Measurements from ENCODE around the gene FIGNL2. TPM values are rescaled to one million over a fixed set of nuclear protein-coding genes. Genes with fewer than 3 reads are reported as not detected.
A peak's percentile ranks its signal among the peaks of the same experiment; 100 is the strongest.

FIGNL2 gene
- polyA plus RNA-seq, 1 donor from 2014 or later, result not detected

GRCh38 chr12:51826881-51827280 lies 21.6 kb downstream of the FIGNL2 start:
- Mint-ChIP-seq H3K27me3 (peaks cover 25% of the 10 kb centered on the region), H3K4me1 (peaks cover 0 to 12% (median 0%) of the 10 kb centered on the region in 3 donors), H3K36me3 (peaks cover 4% of the 10 kb centered on the region), H3K4me3 (no peak overlapping the region), H3K27ac (no peak overlapping the region), H3K9me3 (no peaks in the 10 kb centered on the region)

- Mint-ChIP-seq H3K27ac (no peak overlapping the region), H3K9me3 (no peaks in the 10 kb centered on the region), H3K4me1 (peaks cover 0 to 12% (median 0%) of the 10 kb centered on the region in 3 donors), H3K4me3 (no peak overlapping the region), H3K27me3 (peaks cover 25% of the 10 kb centered on the region), H3K36me3 (peaks cover 4% of the 10 kb centered on the region)
Measured at GRCh38 chr12:51825216-51825615, 23.3 kb downstream of the FIGNL2 start.

DNA sequence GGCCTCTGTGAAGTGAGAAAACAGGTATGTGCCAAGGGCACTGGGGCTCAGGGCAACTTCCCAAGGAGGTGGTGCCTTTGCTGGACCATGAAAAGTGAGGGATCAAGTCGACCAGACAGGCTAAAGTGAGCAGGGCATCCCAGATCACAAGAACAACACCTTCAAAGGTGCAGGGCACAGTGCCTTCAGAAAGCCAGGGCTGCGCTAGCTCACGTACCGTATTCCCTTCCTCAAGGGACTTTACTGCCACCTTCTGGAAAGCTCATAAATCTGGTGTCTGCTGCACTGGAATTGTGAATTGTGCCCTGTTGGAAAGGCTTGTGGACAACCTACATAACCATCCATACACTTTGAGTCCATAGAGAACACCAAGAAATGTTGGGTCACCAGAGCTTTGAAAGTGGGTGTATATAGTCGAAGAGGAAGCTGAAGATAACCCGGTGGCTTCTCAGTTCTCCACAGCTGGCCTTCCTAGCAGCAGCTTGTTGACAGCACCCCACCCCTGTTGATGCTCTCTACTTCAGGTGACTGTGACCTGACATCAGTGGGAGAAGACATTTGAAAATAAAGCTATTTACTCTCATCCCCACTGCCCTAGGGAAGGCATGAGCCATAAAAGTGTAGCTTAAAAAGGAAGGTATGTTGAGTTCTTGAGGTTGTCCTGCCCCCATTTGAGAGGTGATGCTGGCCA lies 24.5 kb downstream of the FIGNL2 start:
- Mint-ChIP-seq H3K4me3 (peak overlapping the region in 1 of 4 donors; percentile 81), H3K9me3 (no peaks in the 10 kb centered on the region), H3K36me3 (peaks cover 2% of the 10 kb centered on the region), H3K27me3 (peaks cover 25% of the 10 kb centered on the region), H3K4me1 (peaks cover 0 to 12% (median 0%) of the 10 kb centered on the region in 3 donors), H3K27ac (no peak overlapping the region)

- Mint-ChIP-seq H3K27me3 (peaks cover 26% of the 10 kb centered on the region), H3K4me3 (peak overlapping the region in 3 of 4 donors; percentile 16 to 81 (median 47)), H3K27ac (peak overlapping the region in 1 of 3 donors; percentile 29), H3K9me3 (no peaks in the 10 kb centered on the region), H3K36me3 (peaks cover 2% of the 10 kb centered on the region), H3K4me1 (peaks cover 0 to 8% (median 0%) of the 10 kb centered on the region in 3 donors)
Measured at GRCh38 chr12:51822956-51823355, 25.6 kb downstream of the FIGNL2 start.

DNA sequence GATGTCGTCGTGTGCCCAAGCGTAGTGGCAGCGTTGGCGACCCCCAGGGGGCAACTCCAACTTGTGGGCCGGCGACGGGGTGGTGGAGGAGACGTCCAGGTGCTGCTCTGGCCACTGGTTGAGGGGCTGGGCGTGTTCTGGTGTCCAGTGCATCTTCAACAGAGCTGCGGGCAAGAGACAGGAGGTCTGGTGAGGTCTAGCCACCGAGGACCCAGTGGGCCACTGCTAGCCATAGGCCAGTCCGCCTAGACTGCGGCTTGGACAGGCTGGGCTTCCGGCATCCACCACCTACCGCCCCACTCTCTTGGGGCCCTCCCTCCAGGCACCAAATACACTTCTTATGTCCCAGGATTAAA lies 26.3 kb downstream of the FIGNL2 start:
- Mint-ChIP-seq H3K27ac (no peak overlapping the region), H3K4me1 (peaks cover 0 to 4% (median 0%) of the 10 kb centered on the region in 3 donors), H3K9me3 (no peaks in the 10 kb centered on the region), H3K4me3 (peak overlapping the region in 2 of 4 donors; percentile 51 to 81), H3K36me3 (peaks cover 7% of the 10 kb centered on the region), H3K27me3 (peaks cover 28% of the 10 kb centered on the region)

- H3K27ac Mint-ChIP-seq, result no peak overlapping the region
- peaks cover 32% of the 10 kb centered on the region for H3K27me3 Mint-ChIP-seq
- peaks cover 0 to 4% (median 0%) of the 10 kb centered on the region in 3 donors for H3K4me1 Mint-ChIP-seq
- H3K36me3 Mint-ChIP-seq, result peaks cover 8% of the 10 kb centered on the region
- peak overlapping the region in 3 of 4 donors; percentile 25 to 81 (median 51) for H3K4me3 Mint-ChIP-seq
- no peaks in the 10 kb centered on the region for H3K9me3 Mint-ChIP-seq
Measured at GRCh38 chr12:51821440-51822260, 26.9 kb downstream of the FIGNL2 start.

- H3K27ac Mint-ChIP-seq, result no peak overlapping the region
- H3K36me3 Mint-ChIP-seq, result peaks cover 8% of the 10 kb centered on the region
- peak overlapping the region in 3 of 4 donors; percentile 46 to 58 (median 54) for H3K4me3 Mint-ChIP-seq
- no peaks in the 10 kb centered on the region for H3K9me3 Mint-ChIP-seq
- peaks cover 0 to 4% (median under 1%) of the 10 kb centered on the region in 3 donors for H3K4me1 Mint-ChIP-seq
- H3K27me3 Mint-ChIP-seq, result peaks cover 37% of the 10 kb centered on the region
Measured at GRCh38 chr12:51820526-51821439, 27.7 kb downstream of the FIGNL2 start.

DNA sequence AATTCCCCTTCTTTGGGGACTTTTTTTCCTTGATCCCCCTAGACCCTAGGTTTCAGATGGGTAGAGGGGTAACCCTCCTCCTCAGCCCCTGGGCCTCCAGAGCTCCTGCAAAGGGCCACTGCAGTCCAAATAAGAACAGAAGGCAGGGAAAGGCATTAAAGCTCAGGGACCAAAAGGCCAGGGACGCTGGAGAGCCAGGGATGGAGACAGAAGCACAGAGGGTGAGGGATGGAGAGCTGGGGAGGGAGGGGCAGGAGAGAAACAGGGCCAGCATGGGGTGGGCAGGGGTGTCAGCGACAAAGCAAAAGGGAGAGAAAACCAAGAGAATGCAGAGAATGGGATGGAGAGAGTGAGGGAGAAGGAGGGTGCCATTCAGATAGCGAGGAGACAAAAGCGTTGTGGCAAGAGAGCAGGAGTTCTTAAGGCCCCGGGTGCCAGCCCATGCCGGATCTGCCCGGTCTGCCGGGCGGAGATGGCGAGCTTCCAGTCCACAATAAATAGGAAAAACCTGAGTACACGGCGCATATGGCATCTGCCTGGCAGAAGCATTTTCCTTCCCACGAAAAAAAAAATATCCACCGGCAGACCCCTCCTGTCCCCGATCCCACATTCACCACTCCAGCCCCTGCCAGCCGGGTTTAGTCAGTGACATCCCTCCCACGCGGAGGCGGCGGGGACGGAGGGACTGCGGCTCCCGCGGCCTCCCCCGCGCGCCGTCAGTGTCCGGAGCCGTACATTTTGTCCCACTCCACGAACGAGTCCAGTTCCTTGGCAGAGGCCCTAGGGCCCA lies 28.6 kb downstream of the FIGNL2 start:
- peak overlapping the region in 3 of 4 donors; percentile 18 to 74 (median 25) for H3K4me3 Mint-ChIP-seq
- H3K4me1 Mint-ChIP-seq, result peaks cover 3 to 4% (median 3%) of the 10 kb centered on the region in 3 donors
- H3K27me3 Mint-ChIP-seq, result peaks cover 44% of the 10 kb centered on the region
- no peaks in the 10 kb centered on the region for H3K9me3 Mint-ChIP-seq
- H3K27ac Mint-ChIP-seq, result no peak overlapping the region
- H3K36me3 Mint-ChIP-seq, result peaks cover 11% of the 10 kb centered on the region

GRCh38 chr12:51818566-51819300 lies 29.8 kb downstream of the FIGNL2 start:
- peaks cover 46% of the 10 kb centered on the region for H3K27me3 Mint-ChIP-seq
- no peak overlapping the region for H3K27ac Mint-ChIP-seq
- H3K4me3 Mint-ChIP-seq, result no peak overlapping the region
- H3K4me1 Mint-ChIP-seq, result peaks cover 3 to 4% (median 3%) of the 10 kb centered on the region in 3 donors
- no peaks in the 10 kb centered on the region for H3K9me3 Mint-ChIP-seq
- H3K36me3 Mint-ChIP-seq, result peaks cover 10% of the 10 kb centered on the region

- H3K9me3 Mint-ChIP-seq, result no peaks in the 10 kb centered on the region
- H3K27me3 Mint-ChIP-seq, result peaks cover 46% of the 10 kb centered on the region
- peaks cover 9% of the 10 kb centered on the region for H3K36me3 Mint-ChIP-seq
- H3K4me3 Mint-ChIP-seq, result peak overlapping the region in 1 of 4 donors; percentile 13
- H3K27ac Mint-ChIP-seq, result no peak overlapping the region
- H3K4me1 Mint-ChIP-seq, result peaks cover 3% of the 10 kb centered on the region in 3 donors
Measured at GRCh38 chr12:51818086-51818485, 30.4 kb downstream of the FIGNL2 start.

- H3K9me3 Mint-ChIP-seq, result no peaks in the 10 kb centered on the region
- peaks cover 2 to 3% (median 3%) of the 10 kb centered on the region in 3 donors for H3K4me1 Mint-ChIP-seq
- peak overlapping the region in 2 of 4 donors; percentile 39 to 86 for H3K4me3 Mint-ChIP-seq
- no peak overlapping the region for H3K27ac Mint-ChIP-seq
- H3K27me3 Mint-ChIP-seq, result peaks cover 43% of the 10 kb centered on the region
- H3K36me3 Mint-ChIP-seq, result peaks cover 9% of the 10 kb centered on the region
Measured at GRCh38 chr12:51817027-51817953, 31.2 kb downstream of the FIGNL2 start.

GRCh38 chr12:51815571-51815970 lies 32.9 kb downstream of the FIGNL2 start:
- H3K4me1 Mint-ChIP-seq, result peaks cover 2 to 12% (median 3%) of the 10 kb centered on the region in 3 donors
- no peaks in the 10 kb centered on the region for H3K9me3 Mint-ChIP-seq
- peaks cover 45% of the 10 kb centered on the region for H3K27me3 Mint-ChIP-seq
- H3K4me3 Mint-ChIP-seq, result peak overlapping the region; percentile 61 to 86 (median 80)
- H3K36me3 Mint-ChIP-seq, result peaks cover 9% of the 10 kb centered on the region
- H3K27ac Mint-ChIP-seq, result peak overlapping the region in 2 of 3 donors; percentile 63 to 67

All from IgD-negative memory B cell (primary cell).